GM12878 (cell line): ENCODE results near the gene BBS9. TPM values are rescaled to one million over a fixed set of nuclear protein-coding genes. Genes with fewer than 3 reads are reported as not detected.

ENCODE experiments used
- ATAC-seq: fragments of 200-7000 bp; cut with Tn5 transposase; 3 replicates; pipeline ENCODE4 v1.9.1; 2020; ENCODE audit warnings: mild to moderate bottlenecking, moderate library complexity
- BruUV-seq: library from RNA; stranded (reverse); fragments of 400-500 nt; replicated peaks from 2 replicates; lab custom pipeline; 2021; lab: Mats Ljungman, UMichigan
- CTCF ChIA-PET: fragments of 300-600 bp; sonication (Branson Sonifier 250); formaldehyde crosslinking; extraction: SDS; loops from one replicate; lab custom pipeline; 2021; ENCODE audit warnings: inconsistent platforms; lab: Yijun Ruan, JAX
- POLR2A ChIA-PET: fragments of 350-600 bp; formaldehyde crosslinking; extraction: SDS; loops from one replicate; lab custom pipeline; 2021; ENCODE audit warnings: inconsistent platforms; lab: Charles Lee
- RAD21 ChIA-PET: fragments of 300-600 bp; sonication (Branson Sonifier 250); formaldehyde crosslinking; loops from one replicate; lab custom pipeline; 2023; ENCODE audit warnings: antibody characterized with exemption; ENCODE audit not compliant: unreplicated experiment; lab: Charles Lee
- SMC1A ChIA-PET: fragments of 300-600 bp; sonication (Branson Sonifier 250); formaldehyde crosslinking; loops from one replicate; lab custom pipeline; 2023; ENCODE audit not compliant: unreplicated experiment, uncharacterized antibody; lab: Charles Lee
- DNase-seq: peaks from one replicate; pipeline ENCODE4 v3.0.0-alpha.2; 2011; ENCODE audit warnings: low read depth, low spot score
- FAIRE-seq: peaks from 3 replicates; lab custom pipeline; 2011; peaks lifted over from hg19 to GRCh38; lab: Jason Lieb, UNC
- H2AFZ ChIP-seq: 2 replicates; pipeline ENCODE4 v1.6.0; 2011; ENCODE audit warnings: low read depth, low read length, control low read depth; ENCODE audit not compliant: control insufficient read depth
- H3K27ac ChIP-seq: 2 replicates; pipeline ENCODE4 v1.5.1; 2011; ENCODE audit warnings: control low read depth; ENCODE audit not compliant: control insufficient read depth, insufficient read depth
- H3K27me3 ChIP-seq, 2 experiments: replicated peaks in 1 of 2; 2 replicates each; pipeline versions ENCODE4 v1.6.0 to v1.6.1; 2011; ENCODE audit warnings: low read length in 1 of 2; ENCODE audit not compliant: control insufficient read depth in 2 of 2, insufficient read depth in 2 of 2
- H3K36me3 ChIP-seq, 2 experiments: 2 replicates each; pipeline ENCODE4 v1.5.1; 2011; ENCODE audit warnings: low read length in 1 of 2; ENCODE audit not compliant: control insufficient read depth in 2 of 2, insufficient read depth in 2 of 2
- H3K4me1 ChIP-seq: 2 replicates; pipeline ENCODE4 v1.6.1; 2011; ENCODE audit warnings: mild to moderate bottlenecking, low read length, moderate library complexity, mixed read lengths; ENCODE audit not compliant: control insufficient read depth, insufficient read depth
- H3K4me2 ChIP-seq: 2 replicates; pipeline ENCODE4 v1.6.0; 2011; ENCODE audit warnings: control low read depth; ENCODE audit not compliant: control insufficient read depth, insufficient read depth
- H3K4me3 ChIP-seq: fragments of 200-600 bp; sonication (generic); 2 replicates; pipeline ENCODE4 v1.5.1; 2016
- H3K79me2 ChIP-seq: 2 replicates; pipeline ENCODE4 v1.6.0; 2011; ENCODE audit warnings: low read length; ENCODE audit not compliant: control insufficient read depth, insufficient read depth
- H3K9ac ChIP-seq: 2 replicates; pipeline ENCODE4 v1.8.0; 2011; ENCODE audit warnings: low read length, control low read depth, mixed read lengths; ENCODE audit not compliant: control insufficient read depth, insufficient read depth
- H3K9me3 ChIP-seq: replicated peaks from 3 replicates; pipeline ENCODE4 v1.5.1; 2011; ENCODE audit warnings: mild to moderate bottlenecking, low read length; ENCODE audit not compliant: control insufficient read depth, insufficient read depth
- H4K20me1 ChIP-seq: 2 replicates; pipeline ENCODE4 v1.6.0; 2011; ENCODE audit not compliant: control insufficient read depth, insufficient read depth
- BCL3 ChIP-seq: IDR thresholded peaks from 2 replicates; pipeline ENCODE4 v1.6.1; 2011; ENCODE audit warnings: borderline replicate concordance, low read depth, mild to moderate bottlenecking, moderate library complexity, low read length; ENCODE audit not compliant: insufficient read depth, poor library complexity, severe bottlenecking
- IRF3 ChIP-seq: fragments of 450-650 bp; IDR thresholded peaks from 2 replicates; pipeline ENCODE4 v1.6.1; 2014; ENCODE audit warnings: mild to moderate bottlenecking
- KDM1A ChIP-seq: fragments of 200-600 bp; sonication (generic); IDR thresholded peaks from 2 replicates; pipeline ENCODE4 v1.6.1; 2016; ENCODE audit warnings: borderline replicate concordance
- MTA3 ChIP-seq: IDR thresholded peaks from 2 replicates; pipeline ENCODE4 v1.6.1; 2012; ENCODE audit warnings: low read length, inconsistent platforms, borderline replicate concordance
- NFYA ChIP-seq: IDR thresholded peaks from 2 replicates; pipeline ENCODE4 v1.6.1; 2011; ENCODE audit warnings: low read depth, mild to moderate bottlenecking, low read length, improper control_type of control experiment, borderline replicate concordance
- NKRF ChIP-seq: fragments of 450-650 bp; conservative IDR thresholded peaks from 2 replicates; pipeline ENCODE4 v1.6.1; 2017; ENCODE audit warnings: mild to moderate bottlenecking, moderate library complexity
- NR2C1 ChIP-seq: fragments of 450-650 bp; IDR thresholded peaks from 2 replicates; pipeline ENCODE4 v1.6.1; 2017; ENCODE audit warnings: antibody characterized with exemption, mild to moderate bottlenecking, moderate library complexity
- PML ChIP-seq: IDR thresholded peaks from 2 replicates; pipeline ENCODE4 v1.6.1; 2012; ENCODE audit warnings: low read length, inconsistent platforms
- RAD21 ChIP-seq: IDR thresholded peaks from 2 replicates; pipeline ENCODE4 v1.6.1; 2011; ENCODE audit warnings: mild to moderate bottlenecking, low read depth, low read length, moderate library complexity; ENCODE audit not compliant: insufficient read depth
- RBBP5 ChIP-seq: fragments of 200-600 bp; sonication (generic); conservative IDR thresholded peaks from 2 replicates; pipeline ENCODE4 v1.6.1; 2016
- REST ChIP-seq: IDR thresholded peaks from 2 replicates; pipeline ENCODE4 v1.6.1; 2012; ENCODE audit warnings: mild to moderate bottlenecking, low read depth, low read length
- SUZ12 ChIP-seq: fragments of 200-600 bp; sonication (generic); IDR thresholded peaks from one replicate; pipeline ENCODE4 v1.6.1; 2018; ENCODE audit warnings: antibody characterized with exemption, mild to moderate bottlenecking; ENCODE audit not compliant: unreplicated experiment
- TARDBP ChIP-seq: IDR thresholded peaks from 2 replicates; pipeline ENCODE4 v1.6.1; 2016; ENCODE audit warnings: borderline replicate concordance
- TCF12 ChIP-seq: IDR thresholded peaks from 2 replicates; pipeline ENCODE4 v1.6.1; 2011; ENCODE audit warnings: low read depth, mild to moderate bottlenecking, low read length
- in situ Hi-C: fragments of 300-500 bp; cut with MboI; formaldehyde crosslinking; loops from 9 replicates; pipeline ENCODE4 v1.14.3; 2018; ENCODE audit warnings: mixed read lengths
- intact Hi-C: fragments of 100-400 bp; cut with micrococcal nuclease; formaldehyde crosslinking; loops from one replicate; pipeline ENCODE4 v1.14.2; 2022; ENCODE audit not compliant: unreplicated experiment
- polyA plus RNA-seq, 11 experiments: library from polyadenylated mRNA; depleted of rRNA in 4 of 11; unstranded in 6 of 11; stranded (reverse) in 5 of 11; fragments of >200 nt; fragmentation: Nextera tagmentation in 4 of 11; fragmentation: Illumina TruSeq in 1 of 11; extraction: Ambion mirVana in 4 of 11; extraction: Trizol in 1 of 11; gene quantifications; 1 replicate in 1 of 11; 2 replicates in 10 of 11; pipeline versions ENCODE4 v1.2.1 to v1.2.3, GENCODE V29; 2011 to 2016; ENCODE audit warnings: inconsistent platforms in 2 of 11, missing spikeins in 2 of 11, low read depth in 1 of 11
- total RNA-seq, 4 experiments: library from RNA; depleted of rRNA in 3 of 4; stranded (reverse); fragments of >200 nt in 3 of 4; fragmentation: Illumina TruSeq in 1 of 4; extraction: Trizol in 1 of 4; gene quantifications; 2 replicates each; pipeline versions ENCODE4 v1.2.1 to v1.2.3, GENCODE V29; 2013 to 2021

Gene BBS9
- total and polyA plus RNA-seq, 10 of the 15 experiments (the other 5 are each of a cell fraction or from before 2014, with no cell fraction given), result 1.2 to 5.6 (median 2.3) TPM

- TF ChIP-seq TCF12 (no peak), PML (no peak), MTA3 (no peak), RBBP5 (no peak), SUZ12 (no peak)
These were observed 358.8 kb downstream of the BBS9 start (continued) for GRCh38 chr7:33487998-33488682.

- Histone ChIP-seq H3K27me3 (no peaks in the 10 kb centered on the region), H2AFZ (no peak overlapping the region), H4K20me1 (no peaks in the 10 kb centered on the region), H3K9me3 (no peaks in the 10 kb centered on the region), H3K9ac (no peak overlapping the region), H3K27ac (no peak overlapping the region), H3K4me1 (no peaks in the 10 kb centered on the region), H3K4me2 (no peak overlapping the region), H3K79me2 (no peaks in the 10 kb centered on the region), H3K36me3 (no peaks in the 10 kb centered on the region), H3K4me3 (no peak overlapping the region)
- ChIA-PET CTCF (interaction anchor here (1.2 kb wide), 1 partner anchor 35 kb away, joined by 3 read pairs; no protein-coding TSS in a partner anchor), SMC1A (no interaction called here), RAD21 (no interaction called here), POLR2A (no interaction called here)
- FAIRE-seq (no peak), DNase-seq (no peak), ATAC-seq (no peak)
- in situ Hi-C loops, result no loop called here
- intact Hi-C loops, result no loop called here
- no TSS peak for BruUV-seq
- TF ChIP-seq NR2C1 (no peak), TARDBP (no peak), RAD21 (no peak), NFYA (no peak), REST (no peak), KDM1A (no peak), IRF3 (no peak), NKRF (no peak), BCL3 (no peak)
These were observed 365.1 kb downstream of the BBS9 start for GRCh38 chr7:33494474-33494873.
